Activated T-helper 1 cell treated with anti-CD3 and anti-CD28 coated beads, Interleukin-12 subunit alpha, Interleukin-12 subunit beta, Interleukin-2, Interleukin-4 antibody, amounts not matched to agents 30 ng/mL and 10 ng/mL and 1 ng/mL, durations not matched to agents 14 hours and 24 hours and 36 hours (primary cell): ENCODE data around the gene CLN5. TPM values are rescaled to one million over a fixed set of nuclear protein-coding genes. Genes with fewer than 3 reads are reported as not detected.
A peak's percentile ranks its signal among the peaks of the same experiment; 100 is the strongest.
"Not testable (repeated sequence)": the region's sequence is repeated elsewhere in the genome, so short reads cannot be mapped to it uniquely, and the experiment has no call there.

ENCODE experiments used
- DNase-seq: peaks from one replicate; pipeline ENCODE4 v3.0.0; 2021; ENCODE audit warnings: low spot score
- H3K27ac Mint-ChIP-seq: one replicate; pipeline ENCODE4 v1.8.0; 2021; ENCODE audit warnings: mild to moderate bottlenecking, mixed read lengths
- H3K27me3 Mint-ChIP-seq: one replicate; pipeline ENCODE4 v1.8.0; 2022; ENCODE audit warnings: mild to moderate bottlenecking, moderate library complexity, mixed read lengths; ENCODE audit not compliant: insufficient read depth
- H3K36me3 Mint-ChIP-seq: one replicate; pipeline ENCODE4 v1.8.0; 2021; ENCODE audit warnings: low read depth, mixed read lengths
- H3K4me1 Mint-ChIP-seq: one replicate; pipeline ENCODE4 v1.8.0; 2021; ENCODE audit warnings: low read depth, mixed read lengths
- H3K4me3 Mint-ChIP-seq: one replicate; pipeline ENCODE4 v1.8.0; 2021; ENCODE audit warnings: mild to moderate bottlenecking, moderate library complexity, mixed read lengths
- H3K9me3 Mint-ChIP-seq: one replicate; pipeline ENCODE4 v1.8.0; 2021; ENCODE audit warnings: mixed read lengths
- intact Hi-C: fragments of 100-400 bp; cut with micrococcal nuclease; formaldehyde crosslinking; loops from one replicate; pipeline ENCODE4 v1.15.1; 2024
- total RNA-seq: library from RNA; stranded (reverse); gene quantifications from 2 replicates; pipeline ENCODE4 v1.2.3, GENCODE V29; 2022

CLN5 gene
- total RNA-seq, 1 donor from 2014 or later = 14.2 TPM

- no peak for DNase-seq
- Mint-ChIP-seq H3K9me3 (no peaks in the 10 kb centered on the region), H3K27me3 (peaks cover 30% of the 10 kb centered on the region), H3K4me1 (peaks cover 5% of the 10 kb centered on the region), H3K4me3 (no peak overlapping the region), H3K36me3 (no peaks in the 10 kb centered on the region), H3K27ac (no peak overlapping the region)
- intact Hi-C loops = no loop called here
Observed at GRCh38 chr13:76983676-76984075, 8.2 kb upstream of the CLN5 start.

DNA sequence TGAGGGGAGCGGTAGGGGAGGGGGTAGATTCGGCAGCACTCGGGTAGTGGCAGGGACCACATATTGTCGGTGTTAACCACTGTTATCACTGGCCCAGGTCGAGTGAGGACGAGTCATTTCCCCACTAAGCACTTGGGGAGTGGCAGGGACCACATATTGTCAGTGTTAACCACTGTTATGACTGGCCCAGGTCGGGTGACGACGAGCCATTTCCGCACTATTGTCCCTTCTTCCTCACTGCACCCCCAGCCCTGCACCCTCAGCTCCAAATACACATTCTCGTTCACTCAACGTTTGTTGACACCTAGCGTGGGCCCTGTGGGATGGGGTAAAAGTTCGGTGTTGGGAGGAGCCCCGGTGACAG lies 467 bp upstream of the CLN5 start:
- peak overlapping the region; percentile 98 for H3K27ac Mint-ChIP-seq
- H3K27me3 Mint-ChIP-seq = peaks cover 7% of the 10 kb centered on the region

GRCh38 chr13:76992548-76993001 lies 694 bp downstream of the CLN5 start:
- intact Hi-C loops = loop anchor here (1.0 to 10.0 kb wide), 7 partner anchors 16 to 1668 kb away; partner anchors contain the start of gene OBI1
- Mint-ChIP-seq H3K36me3 (peaks cover 18% of the 10 kb centered on the region), H3K4me3 (peak overlapping the region; percentile 97), H3K27me3 (peaks cover 7% of the 10 kb centered on the region), H3K27ac (peak overlapping the region; percentile 98), H3K9me3 (no peaks in the 10 kb centered on the region), H3K4me1 (peaks cover 42% of the 10 kb centered on the region)
- peak; percentile 5 for DNase-seq

More for the DNA sequence above, 467 bp upstream of the CLN5 start:
- H3K9me3 Mint-ChIP-seq = no peaks in the 10 kb centered on the region
- peaks cover 42% of the 10 kb centered on the region for H3K4me1 Mint-ChIP-seq
- H3K4me3 Mint-ChIP-seq = peak overlapping the region; percentile 97
- intact Hi-C loops = loop anchor here (1.0 to 10.0 kb wide), 8 partner anchors 11 to 1667 kb away; partner anchors contain the start of genes FBXL3 and OBI1
- H3K36me3 Mint-ChIP-seq = peaks cover 15% of the 10 kb centered on the region
- DNase-seq = peak; percentile 66

DNA sequence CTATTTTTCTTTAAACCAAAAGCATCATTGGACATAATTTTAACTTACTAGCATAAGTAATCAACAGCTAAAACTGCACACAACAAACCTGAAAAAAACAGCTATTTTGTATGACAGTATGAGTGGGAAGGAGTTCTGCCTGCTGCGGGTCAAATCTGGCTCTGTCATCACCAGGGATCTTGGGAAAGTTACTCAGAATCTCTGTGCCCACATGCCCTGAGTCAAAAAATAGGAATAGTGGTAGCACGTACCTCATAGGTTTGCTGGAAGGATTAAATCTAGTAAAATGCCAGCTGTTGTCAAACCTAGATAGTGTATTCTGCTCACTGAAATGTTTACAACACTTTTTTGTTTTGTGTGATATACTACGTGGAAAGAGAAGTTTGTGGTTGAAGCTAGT lies 1.1 kb downstream of the CLN5 start:
- intact Hi-C loops = loop anchor here (2.0 to 10.0 kb wide), 6 partner anchors 16 to 1668 kb away; partner anchors contain the start of gene OBI1
- H3K9me3 Mint-ChIP-seq = no peaks in the 10 kb centered on the region
- peaks cover 21% of the 10 kb centered on the region for H3K36me3 Mint-ChIP-seq
- peaks cover 42% of the 10 kb centered on the region for H3K4me1 Mint-ChIP-seq
- peak overlapping the region; percentile 98 for H3K27ac Mint-ChIP-seq
- DNase-seq = no peak
- H3K27me3 Mint-ChIP-seq = peaks cover 5% of the 10 kb centered on the region
- peak overlapping the region; percentile 97 for H3K4me3 Mint-ChIP-seq

- peaks cover 26% of the 10 kb centered on the region for H3K36me3 Mint-ChIP-seq
- H3K4me1 Mint-ChIP-seq = peaks cover 42% of the 10 kb centered on the region
- no peak overlapping the region for H3K27ac Mint-ChIP-seq
- peaks cover under 1% of the 10 kb centered on the region for H3K27me3 Mint-ChIP-seq
- H3K9me3 Mint-ChIP-seq = no peaks in the 10 kb centered on the region
- no peak for DNase-seq
- peak overlapping the region; percentile 97 for H3K4me3 Mint-ChIP-seq
- intact Hi-C loops = loop anchor here (2.0 to 10.0 kb wide), 6 partner anchors 15 to 1669 kb away; partner anchors contain the start of gene OBI1
Observed at GRCh38 chr13:76993473-76993872, 1.6 kb downstream of the CLN5 start.

- intact Hi-C loops = loop anchor here (1.0 to 10.0 kb wide), 5 partner anchors 8 to 1669 kb away; partner anchors contain the start of gene OBI1
- peak overlapping the region; percentile 73 for H3K4me3 Mint-ChIP-seq
- no peaks in the 10 kb centered on the region for H3K27me3 Mint-ChIP-seq
- peak overlapping the region; percentile 36 for H3K27ac Mint-ChIP-seq
- DNase-seq = no peak
- peaks cover 34% of the 10 kb centered on the region for H3K36me3 Mint-ChIP-seq
- H3K4me1 Mint-ChIP-seq = peaks cover 42% of the 10 kb centered on the region
- H3K9me3 Mint-ChIP-seq = no peaks in the 10 kb centered on the region
Observed at GRCh38 chr13:76994281-76994680, 2.4 kb downstream of the CLN5 start.

GRCh38 chr13:77000475-77000874 lies 8.6 kb downstream of the CLN5 start:
- H3K27me3 Mint-ChIP-seq = no peaks in the 10 kb centered on the region
- no peaks in the 10 kb centered on the region for H3K9me3 Mint-ChIP-seq
- peaks cover 45% of the 10 kb centered on the region for H3K36me3 Mint-ChIP-seq
- H3K4me1 Mint-ChIP-seq = peaks cover 14% of the 10 kb centered on the region
- intact Hi-C loops = no loop called here
- H3K27ac Mint-ChIP-seq = no peak overlapping the region
- no peak overlapping the region for H3K4me3 Mint-ChIP-seq
- no peak for DNase-seq

DNA sequence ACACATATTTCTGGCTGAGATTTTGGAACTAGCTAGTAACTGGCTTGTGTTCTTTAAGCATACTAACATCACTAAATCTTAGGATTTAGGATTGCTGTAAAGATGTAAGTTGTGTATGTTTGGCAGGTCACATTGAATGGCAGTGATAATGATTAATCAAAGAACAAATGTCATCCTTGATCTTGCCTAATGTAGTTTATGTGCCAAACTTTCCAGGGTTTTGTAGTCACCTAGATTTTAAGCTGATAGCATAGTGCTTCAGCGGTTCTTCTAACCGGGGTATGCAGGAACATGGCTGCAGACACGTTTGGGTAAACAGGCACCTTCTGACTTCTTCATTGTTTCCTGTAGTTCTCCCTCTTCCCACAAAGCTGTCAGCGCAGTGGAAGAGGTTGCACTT lies 9.7 kb downstream of the CLN5 start:
- intact Hi-C loops = no loop called here
- Mint-ChIP-seq H3K9me3 (no peaks in the 10 kb centered on the region), H3K36me3 (peaks cover 42% of the 10 kb centered on the region), H3K27me3 (no peaks in the 10 kb centered on the region), H3K27ac (no peak overlapping the region), H3K4me3 (no peak overlapping the region), H3K4me1 (peaks cover 14% of the 10 kb centered on the region)
- DNase-seq = no peak

DNA sequence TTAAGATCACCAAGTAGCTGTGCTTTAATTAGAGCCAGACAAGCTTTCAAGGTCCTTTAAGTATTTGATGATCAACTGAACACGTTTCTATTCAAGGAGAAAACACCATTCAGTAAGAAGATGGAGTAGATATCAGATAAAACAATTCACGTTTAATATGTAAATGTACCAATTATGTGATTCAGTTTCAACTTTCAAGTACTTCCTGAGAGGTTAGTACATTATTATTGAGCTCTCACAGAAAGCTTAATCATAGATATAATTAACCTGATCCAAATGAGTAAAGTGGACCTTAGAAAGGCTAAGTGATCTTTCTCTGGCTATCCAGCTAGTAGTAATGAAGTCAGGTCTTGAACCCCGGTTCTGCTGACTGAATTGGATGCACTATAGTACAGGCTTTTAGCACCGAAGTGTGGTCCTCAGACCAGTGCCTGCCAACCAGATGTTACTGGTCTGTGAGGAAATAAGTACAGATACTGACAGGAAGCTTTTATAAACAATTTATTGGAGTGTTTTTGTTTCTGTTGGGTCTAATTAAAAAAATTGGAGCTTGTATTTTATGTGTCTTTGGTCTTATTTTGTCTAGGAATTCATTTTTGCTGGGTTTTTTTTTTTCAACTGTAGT lies 10.2 kb downstream of the CLN5 start:
- Mint-ChIP-seq H3K9me3 (no peaks in the 10 kb centered on the region), H3K27me3 (no peaks in the 10 kb centered on the region), H3K4me1 (peaks cover 16% of the 10 kb centered on the region), H3K27ac (no peak overlapping the region), H3K4me3 (no peak overlapping the region), H3K36me3 (peaks cover 42% of the 10 kb centered on the region)
- intact Hi-C loops = loop anchor here (1.0 kb wide), 1 partner anchor 8 kb away; no protein-coding TSS in a partner anchor
- DNase-seq = no peak

GRCh38 chr13:77002590-77003190 lies 10.8 kb downstream of the CLN5 start:
- Mint-ChIP-seq H3K27me3 (no peaks in the 10 kb centered on the region), H3K36me3 (peaks cover 46% of the 10 kb centered on the region), H3K27ac (peak overlapping the region; percentile 62), H3K9me3 (no peaks in the 10 kb centered on the region), H3K4me1 (peaks cover 20% of the 10 kb centered on the region), H3K4me3 (no peak overlapping the region)
- intact Hi-C loops = loop anchor here (1.0 kb wide), 1 partner anchor 8 kb away; no protein-coding TSS in a partner anchor
- DNase-seq = no peak

- H3K9me3 Mint-ChIP-seq, H3K27me3 Mint-ChIP-seq, H3K4me3 Mint-ChIP-seq, DNase-seq, H3K27ac Mint-ChIP-seq: not testable (repeated sequence)
- H3K36me3 Mint-ChIP-seq = peaks cover 41% of the 10 kb centered on the region
- H3K4me1 Mint-ChIP-seq = peaks cover 20% of the 10 kb centered on the region
- intact Hi-C loops = loop anchor here (2.0 kb wide), 1 partner anchor 16 kb away; the partner anchor contains the start of gene CLN5
Observed at GRCh38 chr13:77008337-77008736, 16.5 kb downstream of the CLN5 start.

DNA sequence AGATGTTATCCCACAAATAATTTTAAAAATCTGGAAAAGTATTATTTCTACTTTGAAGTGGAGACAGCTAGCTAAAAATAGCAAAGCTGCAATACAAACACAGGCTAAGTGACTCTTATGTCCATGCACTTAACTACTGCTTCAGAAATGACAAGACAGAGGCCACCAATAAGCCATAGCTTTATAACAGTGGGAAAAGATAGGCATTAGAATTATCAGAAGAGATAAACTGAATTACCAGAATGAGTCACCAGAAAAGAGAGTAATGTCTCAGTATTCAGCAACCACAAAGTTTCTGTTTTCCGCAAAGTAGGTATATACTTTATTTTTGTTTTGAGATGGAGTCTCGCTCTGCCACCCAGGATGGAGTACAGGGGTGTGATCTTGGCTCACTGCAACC lies 17.1 kb downstream of the CLN5 start:
- no peak overlapping the region for H3K27ac Mint-ChIP-seq

DNA sequence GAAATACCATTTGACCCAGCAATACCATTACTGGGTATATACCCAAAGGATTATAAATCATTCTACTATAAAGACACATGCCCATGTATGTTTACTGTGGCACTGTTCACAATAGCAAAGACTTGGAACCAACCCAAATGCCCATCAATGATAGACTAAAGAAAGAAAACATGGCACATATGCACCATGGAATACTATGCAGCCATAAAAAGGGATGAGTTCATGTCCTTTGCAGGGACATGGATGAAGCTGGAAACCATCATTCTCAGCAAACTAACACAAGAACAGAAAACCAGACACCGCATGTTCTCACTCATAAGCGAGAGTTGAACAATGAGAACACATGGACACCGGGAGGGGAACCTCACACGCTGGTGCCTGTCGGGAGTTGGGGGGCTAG lies 17.8 kb downstream of the CLN5 start:
- DNase-seq, H3K27ac Mint-ChIP-seq, H3K9me3 Mint-ChIP-seq, H3K27me3 Mint-ChIP-seq, H3K4me3 Mint-ChIP-seq: not testable (repeated sequence)
- Mint-ChIP-seq H3K4me1 (peaks cover 31% of the 10 kb centered on the region), H3K36me3 (peaks cover 47% of the 10 kb centered on the region)
- intact Hi-C loops = loop anchor here (1.0 to 2.0 kb wide), 2 partner anchors 16 to 17 kb away; partner anchors contain the start of gene CLN5

More for the DNA sequence above, 17.1 kb downstream of the CLN5 start:
- intact Hi-C loops = loop anchor here (1.0 to 2.0 kb wide), 2 partner anchors 16 kb away; partner anchors contain the start of gene CLN5
- Mint-ChIP-seq H3K9me3 (no peaks in the 10 kb centered on the region), H3K27me3 (no peaks in the 10 kb centered on the region), H3K4me3 (no peak overlapping the region), H3K4me1 (peaks cover 26% of the 10 kb centered on the region), H3K36me3 (peaks cover 47% of the 10 kb centered on the region)
- no peak for DNase-seq
